ENCODE measurements around the gene STRC. TPM values are rescaled to one million over a fixed set of nuclear protein-coding genes. Genes with fewer than 3 reads are reported as not detected.

Gene STRC
- total RNA-seq, result under 0.01 TPM in 1 of 2 replicates, not detected in the other

DNA sequence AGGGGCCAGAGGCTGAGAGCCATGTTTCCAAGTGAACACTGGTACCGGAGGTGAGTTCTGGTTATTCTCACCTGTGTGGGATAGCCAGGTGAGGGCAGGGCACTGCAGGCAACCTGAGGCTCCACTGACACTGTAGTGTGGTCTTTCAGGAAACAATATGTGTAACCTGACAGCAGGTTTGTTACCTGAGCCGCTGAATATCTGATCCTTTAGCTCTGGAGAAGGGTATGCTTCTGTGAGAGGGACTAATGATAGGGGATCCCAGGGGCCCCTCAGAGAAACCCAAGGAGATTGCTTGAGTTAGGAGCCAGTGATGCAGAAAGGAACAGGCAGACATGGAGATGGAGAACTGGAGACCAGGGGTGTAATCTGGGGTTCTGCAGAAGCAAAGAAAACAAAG is at the start of gene STRC:
Gene STRC, minus strand, starts transcription at position 101 of the 400 bp plus-strand sequence. Its CDS starts 78 bp downstream, at position 23.

DNA sequence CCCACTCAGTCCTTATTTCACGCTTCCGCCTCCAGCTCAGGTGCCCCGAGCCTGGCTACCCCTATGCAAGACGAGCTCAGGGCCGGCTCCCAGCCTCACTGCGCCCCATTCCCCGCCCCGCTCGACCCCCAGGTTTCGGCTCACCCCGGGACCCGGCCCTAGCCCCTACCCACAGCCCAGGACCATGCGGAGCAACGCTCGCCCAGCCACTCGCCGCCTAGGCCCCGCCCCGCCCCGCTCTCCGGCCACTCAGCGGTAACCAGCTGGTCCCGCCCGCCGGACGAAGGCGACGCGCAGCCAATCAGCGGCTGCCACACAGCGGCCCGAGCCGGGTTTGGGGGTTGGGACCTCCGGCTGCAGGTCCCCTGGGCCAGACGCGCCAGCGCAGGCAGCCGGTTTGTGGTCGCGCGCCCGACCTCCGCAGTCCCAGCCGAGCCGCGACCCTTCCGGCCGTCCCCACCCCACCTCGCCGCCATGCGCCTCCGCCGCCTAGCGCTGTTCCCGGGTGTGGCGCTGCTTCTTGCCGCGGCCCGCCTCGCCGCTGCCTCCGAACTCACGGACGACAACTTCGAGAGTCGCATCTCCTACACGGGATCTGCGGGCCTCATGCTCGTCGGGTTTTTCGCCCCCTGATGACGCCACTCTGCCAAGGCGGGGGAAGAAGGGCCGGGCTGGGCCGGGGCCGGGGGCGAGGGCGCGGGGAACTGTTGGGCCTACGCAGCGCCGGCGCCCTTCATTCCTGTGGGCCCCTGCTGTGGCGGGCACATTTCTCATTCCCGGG is 30.2 kb upstream of the STRC start, which contains the start of gene CATSPER2:
Gene CATSPER2, minus strand, starts transcription at position 196 of the 781 bp plus-strand sequence. CDS start 783 bp downstream, outside the sequence.

DNA sequence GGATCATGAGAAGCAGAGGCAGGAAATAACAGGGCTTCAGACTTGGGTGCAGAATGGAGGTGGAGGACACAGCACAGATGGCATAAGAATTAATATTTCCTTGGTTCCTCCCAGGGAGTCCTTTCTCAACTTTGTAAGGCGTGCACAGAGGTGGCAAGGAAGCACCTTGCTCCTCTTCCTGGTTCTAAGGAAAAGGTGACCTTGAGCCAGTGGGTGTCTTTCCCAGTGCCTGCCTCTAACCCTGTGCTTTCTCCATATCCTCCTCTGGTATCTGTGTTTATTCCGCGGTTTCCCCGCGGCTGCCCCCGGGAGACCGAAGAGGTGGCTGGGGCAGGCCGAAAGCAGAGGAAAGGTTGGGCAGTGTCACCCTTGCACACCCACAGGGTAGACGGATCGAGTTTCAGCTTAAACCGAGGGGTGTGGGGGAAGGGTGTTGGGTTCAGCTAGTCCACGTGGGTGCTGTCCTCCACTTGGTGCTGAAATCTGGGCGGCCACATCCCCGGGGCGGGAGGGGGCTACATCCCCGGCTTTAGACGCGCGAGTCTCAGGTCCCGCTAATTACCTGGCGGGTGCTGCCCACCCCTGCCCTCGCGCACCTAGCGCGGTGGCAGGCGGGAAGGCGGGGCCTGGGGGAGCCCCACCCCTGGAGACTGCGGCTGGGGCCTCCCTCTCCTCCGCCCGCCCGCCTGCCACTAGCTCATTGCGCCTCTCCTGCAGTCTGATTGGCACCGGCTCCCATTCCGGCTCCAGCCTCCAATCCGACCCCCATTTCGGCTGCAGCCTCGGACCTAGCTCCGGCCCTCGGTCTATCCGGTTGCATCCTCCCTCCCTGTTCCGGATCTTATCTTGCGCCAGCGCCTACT is 25.0 kb downstream of the STRC start, which contains the start of gene CKMT1B:
Gene CKMT1B, plus strand, starts transcription at position 700 of the 863 bp plus-strand sequence. CDS start 192 bp downstream, outside the sequence.

DNA sequence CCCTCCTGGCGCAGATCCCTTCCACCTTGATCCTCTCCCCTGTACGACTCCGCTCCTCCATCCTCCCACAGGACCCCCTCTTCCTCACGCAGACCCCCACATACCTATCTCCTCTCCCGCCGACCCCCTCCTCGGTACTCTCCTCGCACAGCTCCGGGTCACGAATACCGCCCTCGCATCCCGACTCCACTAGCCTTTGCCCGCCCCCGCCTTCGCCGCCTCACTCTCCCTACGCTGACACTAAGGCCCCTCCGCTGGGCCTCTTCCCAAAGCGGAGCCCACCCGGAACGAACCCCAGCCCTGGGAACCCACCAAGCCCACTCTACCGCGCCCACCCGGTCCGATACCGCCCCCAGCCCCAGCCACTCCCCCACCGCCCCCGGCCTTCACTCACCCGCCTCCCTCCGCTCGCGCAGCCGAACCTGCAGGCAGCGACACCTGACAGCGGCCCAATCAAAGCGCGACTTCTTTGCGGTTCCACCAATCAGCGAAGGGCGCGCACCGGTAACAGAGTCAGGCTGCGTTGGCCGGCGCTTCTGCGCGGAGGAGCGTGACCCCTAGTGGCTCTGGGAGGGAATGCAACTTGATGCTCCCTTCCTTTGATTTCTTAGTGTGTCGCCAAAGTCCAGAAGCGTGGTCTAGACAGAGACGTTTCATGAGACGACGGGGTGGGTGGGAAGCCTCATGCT is 28.7 kb downstream of the STRC start, which contains the start of gene PPIP5K1:
Gene PPIP5K1, minus strand, starts transcription at position 431 of the 689 bp plus-strand sequence. CDS start 5,704 bp downstream, outside the sequence.

Small RNA genes lying within 50 kb of the gene (small RNA-seq; reads per million reads assigned to genes)
- gene PDIA3P2 (ENCODE audit: low replicate concordance) (not detected), gene RNU6-554P (ENCODE audit: low replicate concordance) (not detected), gene RNU6-610P (ENCODE audit: low replicate concordance) (not detected)

Other genes starting within 250 kb of the STRC start
- gene ZSCAN29, start 247.8 kb downstream of the STRC start, total RNA-seq, result 25.5 and 32.6 TPM in 2 replicates
- 5.5 and 13.9 TPM in 2 replicates for gene TUBGCP4, start 247.7 kb downstream of the STRC start, total RNA-seq
- gene TP53BP1, start 125.6 kb downstream of the STRC start, total RNA-seq, result 73.1 and 81.0 TPM in 2 replicates
- 39.2 and 102 TPM in 2 replicates for gene MAP1A, start 101.2 kb downstream of the STRC start, total RNA-seq
- gene PPIP5K1, start 28.6 kb downstream of the STRC start, total RNA-seq, result 10.7 and 26.7 TPM in 2 replicates
- gene CKMT1B, start 24.8 kb downstream of the STRC start, total RNA-seq, result not detected in 2 replicates
- gene CATSPER2, start 30.0 kb upstream of the STRC start, total RNA-seq, result 0.72 and 1.5 TPM in 2 replicates
- gene CKMT1A, start 75.1 kb upstream of the STRC start, total RNA-seq, result not detected in 2 replicates
- 140 and 471 TPM in 2 replicates for gene PDIA3, start 127.6 kb upstream of the STRC start, total RNA-seq
- gene ELL3, start 158.2 kb upstream of the STRC start, total RNA-seq, result 0.44 and 1.1 TPM in 2 replicates
- gene SERF2, start 173.5 kb upstream of the STRC start, total RNA-seq, result 322 and 682 TPM in 2 replicates
- gene SERINC4, start 181.4 kb upstream of the STRC start, total RNA-seq, result not detected in 2 replicates
- gene HYPK, start 181.8 kb upstream of the STRC start, total RNA-seq, result 6.8 and 7.0 TPM in 2 replicates
- 10.7 and 21.2 TPM in 2 replicates for gene MFAP1, start 205.9 kb upstream of the STRC start, total RNA-seq
- 1.5 and 25.2 TPM in 2 replicates for gene WDR76, start 208.2 kb upstream of the STRC start, total RNA-seq